ENCODE measurements around the gene USP6NL.

The USP6NL gene

DNA sequence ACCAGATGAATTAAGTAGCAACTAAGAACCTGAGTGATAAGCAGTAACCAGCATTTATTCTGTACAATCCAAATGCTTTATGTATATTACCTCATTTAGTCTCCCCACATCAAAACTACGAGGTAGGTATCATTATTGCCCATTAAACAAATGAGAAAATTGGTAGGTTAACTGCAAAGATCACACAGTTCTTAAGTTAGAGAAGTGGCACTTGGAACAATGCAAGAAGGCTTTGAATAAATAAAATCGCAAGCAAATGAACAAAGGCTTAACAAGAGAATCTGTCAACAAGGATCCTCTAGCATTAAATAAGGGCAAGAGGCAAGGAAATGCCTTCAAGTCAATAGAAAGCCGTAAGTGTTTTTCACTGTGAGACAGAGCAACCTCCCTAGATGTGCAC, 70.2 kb downstream of the USP6NL start:
- FAIRE-seq: no peak
- DNase-seq (ENCODE audit: insufficient read length): no peak
- TF ChIP-seq POLR2AphosphoS5 (IDR thresholded peaks at IDR 0.05; ENCODE audit: low read depth, low read length): no peak
- TF ChIP-seq TAF1 (IDR thresholded peaks at IDR 0.05; ENCODE audit: borderline replicate concordance, low read depth, low read length): no peak
- TF ChIP-seq POLR2A (IDR thresholded peaks at IDR 0.05; ENCODE audit: low read depth, low read length): no peak

DNA sequence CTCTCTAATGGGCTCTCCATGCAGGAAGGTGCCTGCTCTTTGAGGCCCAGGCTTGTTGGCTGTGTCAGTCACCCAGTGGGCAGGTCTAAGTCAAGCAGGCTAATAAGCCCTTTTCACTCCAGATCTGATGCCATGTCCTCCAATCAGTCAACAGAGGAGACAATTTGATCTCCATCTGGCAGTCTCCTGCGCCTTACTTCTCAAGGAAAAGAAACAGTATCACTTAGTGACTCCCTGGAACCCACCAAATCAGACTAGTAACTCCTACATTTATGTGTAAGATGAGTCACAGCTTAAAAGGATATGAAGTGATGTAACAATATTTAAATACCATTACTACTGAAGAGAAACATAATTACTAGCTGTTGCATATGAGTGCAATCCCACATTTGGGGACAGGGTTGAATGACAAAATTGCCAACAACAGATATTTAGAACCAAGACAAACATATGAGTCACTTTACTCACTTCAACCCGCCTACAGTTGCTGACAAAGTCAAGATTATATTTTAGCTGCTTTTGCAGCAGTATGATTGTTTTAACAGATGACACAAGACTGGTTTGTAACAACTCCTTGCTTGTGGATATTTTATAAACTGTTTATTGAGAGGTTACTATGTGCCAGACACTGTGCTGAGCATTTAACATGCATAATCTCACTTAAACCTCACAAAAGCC, 72.1 kb downstream of the USP6NL start:
- peak; percentile 76 for FAIRE-seq
- no peak for TF ChIP-seq POLR2AphosphoS5 (IDR thresholded peaks at IDR 0.05; ENCODE audit: low read depth, low read length)
- no peak for TF ChIP-seq POLR2A (IDR thresholded peaks at IDR 0.05; ENCODE audit: low read depth, low read length)
- TF ChIP-seq TAF1 (IDR thresholded peaks at IDR 0.05; ENCODE audit: borderline replicate concordance, low read depth, low read length): no peak
- no peak for DNase-seq (ENCODE audit: insufficient read length)

DNA sequence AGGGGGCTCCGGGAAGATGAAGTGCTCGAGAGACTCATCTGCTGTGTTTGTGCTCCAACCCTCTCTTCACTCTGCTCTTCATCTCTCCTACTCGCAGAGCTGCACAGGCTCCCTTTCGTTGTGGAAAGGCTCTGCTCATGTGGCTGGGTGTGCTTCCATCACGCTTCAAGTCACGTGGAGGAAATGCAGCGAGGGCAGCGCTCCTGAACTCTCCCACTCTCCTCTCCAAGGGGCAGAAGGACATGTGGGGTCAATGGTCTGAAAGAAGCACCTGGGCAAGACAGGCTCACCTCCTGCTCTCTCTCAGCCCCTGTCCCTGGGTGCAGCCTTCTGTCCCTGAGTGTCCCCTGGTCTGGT, 72.6 kb downstream of the USP6NL start:
- FAIRE-seq: no peak
- DNase-seq (ENCODE audit: insufficient read length): no peak
- TF ChIP-seq TAF1 (IDR thresholded peaks at IDR 0.05; ENCODE audit: borderline replicate concordance, low read depth, low read length) (no peak), POLR2A (IDR thresholded peaks at IDR 0.05; ENCODE audit: low read depth, low read length) (no peak), POLR2AphosphoS5 (IDR thresholded peaks at IDR 0.05; ENCODE audit: low read depth, low read length) (no peak)

DNA sequence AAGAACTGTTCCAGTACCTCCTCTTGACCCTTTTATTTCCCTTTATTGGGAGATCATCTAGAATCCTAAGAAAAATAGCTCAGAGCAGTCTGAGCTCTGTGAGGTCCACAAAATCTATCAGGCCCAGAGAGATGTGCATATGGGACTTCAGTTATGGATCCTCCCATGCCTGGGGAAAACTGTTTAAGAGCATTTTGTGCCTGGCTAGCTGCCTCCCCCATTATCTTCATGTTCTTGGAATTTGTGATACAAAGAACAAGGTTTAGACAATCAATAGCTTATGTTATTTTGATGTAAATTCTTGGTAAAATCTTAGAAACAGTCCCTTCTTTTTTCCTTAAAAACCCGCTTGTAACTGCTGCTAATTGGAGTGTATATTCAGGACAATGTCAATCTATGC, 75.2 kb downstream of the USP6NL start:
- no peak for DNase-seq (ENCODE audit: insufficient read length)
- no peak for FAIRE-seq

DNA sequence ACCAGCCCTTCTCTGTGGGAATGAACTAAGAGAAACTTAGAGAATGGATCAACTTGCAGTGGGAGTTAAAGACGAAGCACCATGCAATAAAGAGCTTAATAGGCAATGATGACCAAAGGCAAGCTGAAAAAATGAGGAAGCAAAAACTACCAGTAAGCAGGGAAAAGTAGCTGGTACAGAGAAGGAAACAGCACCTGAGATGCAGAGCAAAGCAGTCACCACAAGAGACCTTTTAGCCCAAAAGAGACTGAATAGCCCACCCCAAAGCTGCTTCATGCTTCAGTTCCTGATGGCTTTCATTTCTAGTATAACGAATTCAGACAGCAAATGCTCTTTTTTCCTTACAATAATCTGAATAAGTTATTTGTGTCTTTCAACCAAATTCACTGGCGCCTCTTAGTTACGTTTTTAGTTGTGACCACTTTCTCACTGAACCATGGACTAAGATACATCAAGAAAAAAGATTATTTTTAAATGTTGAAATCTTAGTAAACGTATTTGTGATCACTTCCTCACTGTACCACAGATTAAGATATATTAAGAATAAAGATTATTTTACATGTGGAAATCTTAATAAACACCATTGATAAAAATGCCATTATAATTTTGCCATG, 76.0 kb downstream of the USP6NL start:
- TF ChIP-seq POLR2A (IDR thresholded peaks at IDR 0.05; ENCODE audit: low read depth, low read length) (no peak), TAF1 (IDR thresholded peaks at IDR 0.05; ENCODE audit: borderline replicate concordance, low read depth, low read length) (no peak), POLR2AphosphoS5 (IDR thresholded peaks at IDR 0.05; ENCODE audit: low read depth, low read length) (no peak)
- peak; percentile 27 for FAIRE-seq

More for the DNA sequence above, 75.2 kb downstream of the USP6NL start:
- no peak for TF ChIP-seq TAF1 (IDR thresholded peaks at IDR 0.05; ENCODE audit: borderline replicate concordance, low read depth, low read length)
- TF ChIP-seq POLR2AphosphoS5 (IDR thresholded peaks at IDR 0.05; ENCODE audit: low read depth, low read length): no peak
- no peak for TF ChIP-seq POLR2A (IDR thresholded peaks at IDR 0.05; ENCODE audit: low read depth, low read length)

DNA sequence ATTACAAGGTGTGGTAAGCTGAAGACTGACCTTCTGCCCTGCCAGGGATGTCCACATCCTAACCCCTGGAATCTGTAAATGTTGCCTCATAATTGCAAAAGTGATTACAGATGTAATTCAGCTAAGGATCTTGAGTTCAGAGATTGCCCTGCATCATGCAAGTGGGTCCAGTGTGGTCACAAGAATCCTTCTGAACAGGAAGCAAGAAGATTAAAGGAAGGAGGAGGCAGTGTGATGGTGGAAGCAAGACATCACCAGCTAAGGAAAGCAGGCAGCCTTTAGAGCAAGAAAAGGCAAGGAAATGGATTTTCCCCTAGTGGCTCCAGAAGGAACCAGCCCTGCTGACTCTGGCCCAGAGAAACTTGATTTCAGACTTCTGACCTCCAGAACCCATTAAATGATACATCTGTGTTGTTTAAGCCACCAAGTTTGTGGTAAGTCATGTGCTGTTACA, 78.1 kb downstream of the USP6NL start:
- FAIRE-seq (peak; percentile 92), DNase-seq (ENCODE audit: insufficient read length) (no peak)
- no peak for TF ChIP-seq POLR2AphosphoS5 (IDR thresholded peaks at IDR 0.05; ENCODE audit: low read depth, low read length)
- no peak for TF ChIP-seq POLR2A (IDR thresholded peaks at IDR 0.05; ENCODE audit: low read depth, low read length)
- TF ChIP-seq TAF1 (IDR thresholded peaks at IDR 0.05; ENCODE audit: borderline replicate concordance, low read depth, low read length): no peak

More for the DNA sequence above, 76.0 kb downstream of the USP6NL start:
- DNase-seq (ENCODE audit: insufficient read length): no peak

DNA sequence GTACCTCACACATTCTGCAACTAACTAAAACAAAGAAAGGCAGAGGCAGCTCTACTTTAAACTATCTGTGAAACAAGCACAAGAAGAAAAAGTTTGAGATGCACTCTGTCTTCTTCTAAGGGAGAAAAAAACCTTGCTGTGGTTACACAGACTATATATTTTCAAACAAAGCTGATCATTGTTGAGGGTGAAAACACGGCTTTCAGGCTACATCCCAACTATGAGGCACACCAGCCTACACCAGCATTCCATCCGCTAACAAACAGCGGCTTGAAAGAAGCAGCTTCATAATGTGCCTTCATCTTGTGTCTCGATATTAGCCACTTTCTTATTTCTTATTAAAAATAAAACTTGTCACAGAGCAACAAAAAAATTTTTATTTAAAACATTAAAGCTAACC, 79.1 kb downstream of the USP6NL start:
- peak; percentile 56 for FAIRE-seq
- DNase-seq (ENCODE audit: insufficient read length): no peak
- TF ChIP-seq POLR2A (IDR thresholded peaks at IDR 0.05; ENCODE audit: low read depth, low read length) (0 out of 2 replicates have a peak, but pooled peaks have one; percentile 27), POLR2AphosphoS5 (IDR thresholded peaks at IDR 0.05; ENCODE audit: low read depth, low read length) (no peak)

DNA sequence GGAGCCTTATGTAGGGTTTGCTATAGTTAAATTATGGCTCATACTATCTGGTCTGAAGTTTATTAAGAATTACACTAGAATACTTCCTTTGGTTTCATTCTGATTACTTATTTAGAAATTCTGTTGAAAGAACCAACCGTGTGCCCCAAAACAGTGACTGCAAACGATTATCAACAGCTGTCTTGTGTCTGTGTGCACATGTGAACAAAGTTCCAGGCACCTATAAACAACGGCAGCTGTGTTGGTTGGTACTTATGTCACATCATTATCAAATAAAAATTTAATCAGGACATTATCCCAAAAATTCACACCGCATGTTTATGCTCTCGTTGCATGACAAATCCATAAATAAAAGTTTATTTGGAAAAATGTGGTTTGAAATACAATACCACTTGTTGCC, 80.6 kb downstream of the USP6NL start:
- DNase-seq (ENCODE audit: insufficient read length) (no peak), FAIRE-seq (peak; percentile 57)
- TF ChIP-seq POLR2AphosphoS5 (IDR thresholded peaks at IDR 0.05; ENCODE audit: low read depth, low read length) (no peak), TAF1 (IDR thresholded peaks at IDR 0.05; ENCODE audit: borderline replicate concordance, low read depth, low read length) (no peak), POLR2A (IDR thresholded peaks at IDR 0.05; ENCODE audit: low read depth, low read length) (no peak)

DNA sequence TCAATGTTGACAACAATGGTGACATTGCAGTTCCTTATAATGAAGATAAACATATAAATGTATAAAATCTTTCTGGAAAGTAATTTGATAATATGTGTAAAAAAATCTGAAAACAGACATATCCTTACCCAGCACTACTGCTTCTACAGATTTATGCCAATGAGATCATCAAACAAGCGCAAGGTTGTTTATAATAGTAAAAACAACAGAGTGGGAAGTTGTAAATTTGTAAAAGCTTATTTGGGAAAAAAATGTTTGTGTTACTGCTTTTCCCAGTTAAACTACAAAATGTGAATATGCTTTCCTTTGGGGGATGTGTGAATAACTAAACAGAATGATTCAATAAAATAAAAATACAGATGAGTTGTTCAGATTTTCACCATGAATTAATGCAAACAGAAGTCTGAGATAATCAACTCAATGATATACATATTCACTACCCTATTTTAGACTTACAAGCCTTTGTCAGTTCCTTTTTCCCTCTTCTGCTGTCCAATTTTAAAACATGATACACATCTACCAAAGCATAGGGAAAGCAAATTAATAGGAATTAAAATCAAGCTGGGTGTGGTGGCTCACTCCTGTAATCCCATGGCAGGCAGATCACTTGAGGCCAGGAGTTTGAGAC, 82.1 kb downstream of the USP6NL start:
- FAIRE-seq (peak; percentile 21), DNase-seq (ENCODE audit: insufficient read length) (no peak)
- TF ChIP-seq POLR2A (IDR thresholded peaks at IDR 0.05; ENCODE audit: low read depth, low read length) (no peak), TAF1 (IDR thresholded peaks at IDR 0.05; ENCODE audit: borderline replicate concordance, low read depth, low read length) (no peak), POLR2AphosphoS5 (IDR thresholded peaks at IDR 0.05; ENCODE audit: low read depth, low read length) (no peak)

DNA sequence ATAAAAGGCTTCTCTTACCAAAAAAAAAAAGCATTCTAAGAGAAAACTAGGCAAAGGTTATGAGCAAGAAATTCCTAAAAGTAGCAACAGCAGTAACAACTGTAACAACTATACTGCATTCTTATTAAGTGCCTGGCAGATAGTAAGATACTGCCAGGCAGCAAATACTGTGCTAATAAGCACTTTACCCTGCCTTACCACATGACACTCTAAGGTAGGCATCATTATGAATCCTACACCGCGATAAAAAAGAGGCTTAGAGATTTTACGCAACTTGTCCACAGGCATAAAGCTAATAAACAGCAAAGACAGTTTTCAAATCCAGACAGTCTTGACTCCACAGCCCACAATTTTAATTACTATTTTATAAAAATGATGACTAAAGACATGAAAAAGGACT, 83.2 kb downstream of the USP6NL start:
- no peak for DNase-seq (ENCODE audit: insufficient read length)
- TF ChIP-seq TAF1 (IDR thresholded peaks at IDR 0.05; ENCODE audit: borderline replicate concordance, low read depth, low read length) (no peak), POLR2A (IDR thresholded peaks at IDR 0.05; ENCODE audit: low read depth, low read length) (no peak), POLR2AphosphoS5 (IDR thresholded peaks at IDR 0.05; ENCODE audit: low read depth, low read length) (no peak)
- FAIRE-seq: peak; percentile 57

DNA sequence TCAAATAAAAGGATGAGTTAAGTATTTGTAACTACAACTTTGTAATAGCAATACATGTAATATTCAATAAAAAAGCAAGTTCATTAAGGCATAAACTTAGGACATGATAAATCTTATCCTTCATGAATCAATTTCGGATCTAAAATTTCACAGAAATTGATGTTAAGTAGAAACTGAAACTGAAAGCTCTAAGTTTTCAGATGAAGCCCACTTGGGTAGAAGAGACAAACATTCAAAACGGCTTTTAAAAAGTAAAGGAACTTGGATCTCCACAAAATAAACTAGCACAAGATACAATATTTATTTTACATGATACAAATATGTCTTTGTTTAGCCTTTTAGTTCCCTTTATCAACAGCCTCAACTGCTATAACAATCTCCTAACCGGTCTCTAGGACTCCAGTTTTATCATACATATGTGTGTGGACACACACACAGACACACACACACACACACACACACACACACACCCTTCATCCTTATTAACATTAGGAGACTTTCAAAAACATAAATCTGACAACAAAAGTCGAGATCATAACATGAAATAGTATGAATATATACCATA, 83.7 kb downstream of the USP6NL start:
- no peak for TF ChIP-seq POLR2AphosphoS5 (IDR thresholded peaks at IDR 0.05; ENCODE audit: low read depth, low read length)
- no peak for TF ChIP-seq POLR2A (IDR thresholded peaks at IDR 0.05; ENCODE audit: low read depth, low read length)
- no peak for TF ChIP-seq TAF1 (IDR thresholded peaks at IDR 0.05; ENCODE audit: borderline replicate concordance, low read depth, low read length)
- DNase-seq (ENCODE audit: insufficient read length) (no peak), FAIRE-seq (peak; percentile 88)

Data from GM12892 (cell line).